Body of pancreas (tissue), 4 donors: Measurements from ENCODE around the gene AOAH.

ENCODE experiments used
- CTCF ChIP-seq, 7 experiments: fragments of 450-650 bp in 4 of 7; fragments of 200-600 bp in 3 of 7; sonication (generic) in 3 of 7; IDR thresholded peaks; one replicate each; pipeline ENCODE4 v1.5.1; 2016 to 2019; ENCODE audit warnings: antibody characterized with exemption in 7 of 7
- POLR2A ChIP-seq, 3 donors: fragments of 450-650 bp; IDR thresholded peaks; one replicate each; pipeline ENCODE4 v1.6.1; 2016; ENCODE audit warnings: antibody characterized with exemption in 3 of 3, mild to moderate bottlenecking in 2 of 3

GRCh38 chr7:36733411-36733810 lies 9.1 kb upstream of the AOAH start:
- TF ChIP-seq CTCF (IDR thresholded peaks at IDR 0.05): no peak
- TF ChIP-seq POLR2A (IDR thresholded peaks at IDR 0.05): no peak
